ENCODE data around the gene PTCH1.

Gene PTCH1

GRCh38 chr9:95499847-95500246 is 16.9 kb downstream of the PTCH1 start:
- in situ Hi-C loops (cut with MboI; ENCODE audit: low sequenced_read_pairs) = no loop called here

- in situ Hi-C loops (cut with MboI; ENCODE audit: low sequenced_read_pairs) = no loop called here
Observed at GRCh38 chr9:95499046-95499676, 17.6 kb downstream of the PTCH1 start.

- in situ Hi-C loops (cut with MboI; ENCODE audit: low sequenced_read_pairs) = no loop called here
Observed at GRCh38 chr9:95498641-95499040, 18.1 kb downstream of the PTCH1 start.

GRCh38 chr9:95497772-95498171 is 19.0 kb downstream of the PTCH1 start:
- in situ Hi-C loops (cut with MboI; ENCODE audit: low sequenced_read_pairs) = no loop called here

GRCh38 chr9:95496687-95497086 is 20.1 kb downstream of the PTCH1 start:
- in situ Hi-C loops (cut with MboI; ENCODE audit: low sequenced_read_pairs) = no loop called here

GRCh38 chr9:95495961-95496360 is 20.8 kb downstream of the PTCH1 start:
- in situ Hi-C loops (cut with MboI; ENCODE audit: low sequenced_read_pairs) = no loop called here

GRCh38 chr9:95495529-95495928 is 21.2 kb downstream of the PTCH1 start:
- in situ Hi-C loops (cut with MboI; ENCODE audit: low sequenced_read_pairs) = no loop called here

GRCh38 chr9:95494416-95495371 is 22.1 kb downstream of the PTCH1 start:
- in situ Hi-C loops (cut with MboI; ENCODE audit: low sequenced_read_pairs) = no loop called here

GRCh38 chr9:95494022-95494415 is 22.8 kb downstream of the PTCH1 start:
- in situ Hi-C loops (cut with MboI; ENCODE audit: low sequenced_read_pairs) = no loop called here

GRCh38 chr9:95493402-95493801 is 23.4 kb downstream of the PTCH1 start:
- in situ Hi-C loops (cut with MboI; ENCODE audit: low sequenced_read_pairs) = no loop called here

- in situ Hi-C loops (cut with MboI; ENCODE audit: low sequenced_read_pairs) = no loop called here
Observed at GRCh38 chr9:95491543-95492320, 25.0 kb downstream of the PTCH1 start.

- in situ Hi-C loops (cut with MboI; ENCODE audit: low sequenced_read_pairs) = no loop called here
Observed at GRCh38 chr9:95488954-95489353, 27.8 kb downstream of the PTCH1 start.

- in situ Hi-C loops (cut with MboI; ENCODE audit: low sequenced_read_pairs) = no loop called here
Observed at GRCh38 chr9:95486318-95486717, 30.5 kb downstream of the PTCH1 start.

GRCh38 chr9:95484225-95484624 is 32.5 kb downstream of the PTCH1 start:
- in situ Hi-C loops (cut with MboI; ENCODE audit: low sequenced_read_pairs) = no loop called here

GRCh38 chr9:95483431-95483830 is 33.3 kb downstream of the PTCH1 start:
- in situ Hi-C loops (cut with MboI; ENCODE audit: low sequenced_read_pairs) = no loop called here

GRCh38 chr9:95482621-95483020 is 34.1 kb downstream of the PTCH1 start:
- in situ Hi-C loops (cut with MboI; ENCODE audit: low sequenced_read_pairs) = no loop called here

- in situ Hi-C loops (cut with MboI; ENCODE audit: low sequenced_read_pairs) = no loop called here
Observed at GRCh38 chr9:95481000-95481399, 35.8 kb downstream of the PTCH1 start.

GRCh38 chr9:95480346-95480745 is 36.4 kb downstream of the PTCH1 start:
- in situ Hi-C loops (cut with MboI; ENCODE audit: low sequenced_read_pairs) = no loop called here

GRCh38 chr9:95479330-95479729 is 37.4 kb downstream of the PTCH1 start:
- in situ Hi-C loops (cut with MboI; ENCODE audit: low sequenced_read_pairs) = no loop called here

- in situ Hi-C loops (cut with MboI; ENCODE audit: low sequenced_read_pairs) = no loop called here
Observed at GRCh38 chr9:95478335-95478734, 38.4 kb downstream of the PTCH1 start.

GRCh38 chr9:95477885-95478284 is 38.9 kb downstream of the PTCH1 start:
- in situ Hi-C loops (cut with MboI; ENCODE audit: low sequenced_read_pairs) = no loop called here

All from HL-60/S4 treated with retinoic acid at 250 ng/mL for 4 days and 3 days (cell line).